CMK (cell line): ENCODE measurements around the gene M1AP.

Experiments used
- DNase-seq: peaks from one replicate; pipeline ENCODE4 v3.0.0-alpha.2; 2010; ENCODE audit warnings: low read depth

The M1AP gene

DNA sequence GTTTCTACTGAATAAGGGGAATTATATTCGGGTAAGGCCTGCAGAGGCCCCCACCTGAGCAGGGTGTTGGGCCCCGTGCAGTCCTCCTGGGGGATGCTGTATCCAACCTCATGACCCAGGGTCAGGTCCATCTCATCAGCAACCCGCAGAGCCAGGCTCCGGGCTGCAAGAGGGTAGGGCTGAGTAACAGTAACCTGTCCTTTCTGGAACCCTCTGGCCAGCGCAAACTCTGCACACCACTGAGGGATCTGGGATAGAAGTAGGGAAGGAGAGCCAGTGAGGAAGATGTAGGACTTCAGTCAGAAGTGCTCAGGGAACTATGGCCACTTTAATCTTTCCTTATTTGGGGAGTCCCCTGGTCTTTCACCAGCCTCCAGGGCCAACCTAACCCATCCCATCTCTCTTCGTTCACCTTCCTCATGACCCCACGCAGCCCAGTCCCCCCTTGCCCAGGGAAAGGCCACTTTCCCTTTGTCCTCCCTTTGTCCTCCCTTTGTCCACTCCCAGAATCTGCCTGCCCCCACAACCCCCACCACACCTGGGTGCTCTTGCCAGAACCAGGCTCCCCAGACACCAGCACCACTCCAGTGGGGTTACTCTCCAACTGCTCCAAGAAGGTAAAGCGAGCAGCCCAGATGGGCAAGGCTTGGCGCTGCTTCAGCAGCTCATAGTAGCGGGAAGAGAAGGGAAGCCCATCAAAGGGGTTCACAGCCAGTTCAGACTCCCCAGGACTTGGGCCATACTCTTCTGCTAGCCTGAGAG, 123.0 kb downstream of the M1AP start:
- DNase-seq: no peak

- no peak for DNase-seq
These were observed 124.1 kb downstream of the M1AP start for GRCh38 chr2:74524005-74524404.

GRCh38 chr2:74522516-74522915, 125.6 kb downstream of the M1AP start:
- DNase-seq: no peak

DNA sequence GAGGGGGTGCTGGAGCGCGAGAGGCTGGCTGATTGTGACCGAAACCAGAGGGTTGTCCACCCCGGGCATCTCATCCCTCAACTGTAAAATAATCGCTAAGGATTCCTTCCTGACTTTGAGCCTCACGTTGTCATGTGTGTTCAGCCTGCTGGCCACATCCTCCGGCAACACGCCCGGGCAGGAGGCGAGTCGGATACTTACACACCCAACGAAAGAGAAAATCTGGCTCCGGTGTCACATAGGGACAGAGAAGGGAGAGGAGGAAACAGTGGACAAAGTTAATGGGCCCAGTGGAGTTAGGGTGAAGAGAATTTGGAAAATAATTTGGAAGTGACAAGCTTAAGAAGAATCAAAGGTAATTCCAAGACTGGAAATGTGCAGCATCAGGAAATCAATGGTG, 131.5 kb downstream of the M1AP start:
- DNase-seq: no peak

DNA sequence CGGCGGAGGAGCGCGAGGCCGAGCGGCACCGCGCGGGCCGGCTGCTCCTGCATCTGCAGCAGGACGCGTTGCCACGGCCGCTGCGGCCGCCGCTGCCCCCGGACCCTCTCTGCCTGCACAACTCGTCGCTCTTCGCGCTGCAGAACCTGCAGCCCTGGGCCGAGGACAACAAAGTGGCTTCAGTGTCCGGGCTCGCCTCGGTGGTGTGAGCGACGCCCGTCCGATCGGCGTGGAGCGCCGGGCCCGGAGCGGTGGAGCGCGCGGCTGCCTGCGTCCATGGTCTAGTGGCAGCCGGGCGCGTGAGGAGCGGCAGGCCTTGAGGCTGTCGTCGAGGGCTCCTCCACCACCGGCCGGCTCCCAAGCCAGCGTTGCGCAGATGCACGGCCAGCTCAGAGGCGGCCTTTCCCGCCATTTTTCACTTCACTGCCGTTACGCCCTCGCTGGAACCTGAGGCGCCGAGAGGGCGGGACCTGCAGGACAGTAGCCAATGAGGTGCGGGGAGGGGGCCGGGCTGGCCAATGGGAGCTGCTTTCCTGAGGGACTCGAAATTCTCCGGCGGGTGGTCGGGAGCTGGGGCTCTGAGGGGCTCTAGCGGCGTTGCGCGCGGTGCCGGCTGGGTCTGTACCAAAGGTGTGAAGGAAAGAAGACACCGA, 132.0 kb downstream of the M1AP start:
- DNase-seq: no peak

GRCh38 chr2:74515271-74515980, 132.7 kb downstream of the M1AP start:
- no peak for DNase-seq

DNA sequence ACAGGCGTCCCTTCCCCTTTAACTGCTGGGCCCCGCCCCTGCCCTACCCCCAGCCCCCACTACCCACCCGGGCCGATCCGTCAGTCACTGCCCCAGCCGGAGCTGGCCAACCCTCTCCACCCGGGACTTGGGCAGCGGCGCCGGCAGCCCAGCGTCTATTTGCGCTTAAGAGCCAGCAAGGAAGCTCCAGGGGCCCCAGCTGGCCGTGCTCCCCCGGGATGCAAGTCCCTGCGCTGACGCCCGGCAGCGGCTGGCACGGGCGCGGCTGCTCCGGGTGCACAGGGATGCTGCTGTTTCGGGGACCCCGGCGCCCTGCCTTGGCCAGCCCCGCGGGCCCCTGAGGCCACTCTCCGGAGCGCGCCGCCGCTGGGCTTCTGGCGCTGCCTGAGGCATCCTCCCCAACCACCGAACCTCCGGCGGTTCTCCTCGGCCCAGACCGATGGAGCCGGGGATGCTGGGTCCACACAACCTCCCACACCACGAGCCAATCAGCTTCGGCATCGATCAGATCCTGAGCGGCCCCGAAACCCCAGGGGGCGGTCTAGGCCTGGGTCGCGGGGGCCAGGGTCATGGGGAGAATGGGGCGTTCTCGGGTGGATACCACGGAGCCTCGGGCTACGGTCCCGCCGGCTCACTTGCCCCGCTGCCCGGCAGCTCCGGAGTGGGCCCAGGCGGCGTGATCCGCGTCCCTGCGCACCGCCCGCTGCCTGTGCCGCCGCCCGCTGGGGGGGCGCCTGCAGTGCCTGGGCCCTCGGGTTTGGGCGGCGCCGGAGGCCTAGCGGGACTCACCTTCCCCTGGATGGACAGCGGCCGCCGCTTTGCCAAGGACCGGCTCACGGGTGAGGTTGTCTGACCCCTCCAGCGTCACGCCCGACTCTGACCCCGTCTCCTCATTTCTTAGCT, 133.5 kb downstream of the M1AP start, which contains the start of gene TLX2:
TLX2 (plus strand) TSS at position 83 of the 903 bp plus-strand sequence; CDS start at position 440, 357 bp downstream.
- no peak for DNase-seq

GRCh38 chr2:74513605-74514367, 134.3 kb downstream of the M1AP start:
- DNase-seq: no peak

GRCh38 chr2:74512744-74513604, 135.2 kb downstream of the M1AP start:
- DNase-seq: no peak

DNA sequence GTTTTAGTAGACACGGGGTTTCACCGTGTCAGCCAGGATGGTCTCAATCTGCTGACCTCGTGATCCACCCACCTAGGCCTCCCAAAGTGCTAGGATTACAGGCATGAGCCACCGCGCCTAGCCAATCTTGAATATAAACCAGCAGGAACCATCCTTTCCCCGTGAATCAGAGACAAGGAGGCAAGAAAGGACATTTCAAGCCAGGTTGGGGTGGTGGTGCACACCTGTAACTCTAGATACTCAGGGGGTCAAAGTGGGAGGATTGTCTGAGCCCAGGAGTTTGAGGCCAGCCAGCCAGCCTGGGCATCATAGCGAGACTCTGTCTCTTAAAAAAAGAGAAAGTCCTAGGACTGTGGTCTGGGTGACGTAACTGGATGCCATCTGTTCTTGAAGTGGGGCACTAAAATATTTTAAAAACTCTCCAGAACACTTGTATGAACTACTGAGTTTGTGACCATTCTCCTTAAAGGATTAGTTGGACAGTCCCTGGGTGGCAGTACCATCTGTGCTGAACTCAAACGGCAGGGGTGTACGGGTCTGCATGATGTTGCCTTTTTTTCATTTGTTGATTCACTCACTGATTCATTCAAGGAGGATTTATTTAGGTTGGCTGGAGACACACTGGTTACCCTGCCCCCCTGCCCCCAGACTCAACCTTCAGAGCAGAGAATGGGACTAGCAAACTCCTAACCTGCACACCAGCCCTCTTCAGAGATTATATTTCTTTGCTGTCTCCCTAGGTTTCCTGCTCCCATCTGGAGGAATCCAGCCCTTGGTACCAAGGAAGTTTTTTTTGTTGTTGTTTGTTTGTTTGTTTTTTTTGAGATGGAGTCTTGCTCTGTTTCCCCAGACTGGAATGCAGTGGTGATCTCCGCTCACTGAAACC, 136.8 kb downstream of the M1AP start:
- no peak for DNase-seq

DNA sequence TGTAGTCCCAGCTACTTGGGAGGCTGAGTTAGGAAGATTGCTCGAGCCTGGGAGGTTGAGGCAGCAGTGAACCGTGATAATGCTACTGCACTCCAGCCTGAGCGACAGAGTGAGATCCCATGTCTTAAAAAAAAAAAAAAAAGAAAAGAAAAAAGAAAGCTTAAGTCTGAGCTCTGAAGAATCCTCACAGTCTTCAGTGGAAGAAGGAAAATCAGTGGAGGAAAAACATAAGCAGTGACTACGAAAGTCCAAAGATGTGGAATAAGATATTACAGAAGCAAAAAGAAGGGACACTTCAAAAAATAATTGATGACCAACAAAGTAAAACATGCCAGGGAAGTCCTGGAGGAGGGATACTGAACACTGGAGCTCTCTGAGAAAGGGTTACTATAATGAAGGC, 137.9 kb downstream of the M1AP start:
- DNase-seq: no peak

- DNase-seq: no peak
These were observed 140.1 kb downstream of the M1AP start for GRCh38 chr2:74507926-74508520.
